Hematopoietic multipotent progenitor cell treated with erythropoietin and hydrocortisone succinate and interleukin-3 and kit ligand, for 17 days (in vitro differentiated cells): ENCODE results near the gene NDUFC1.
"Not testable (repeated sequence)": the region's sequence is repeated elsewhere in the genome, so short reads cannot be mapped to it uniquely, and the experiment has no call there.

Experiments used
- DNase-seq: peaks from one replicate; pipeline ENCODE4 v3.0.0-alpha.2; 2015; ENCODE audit warnings: low spot score

Gene NDUFC1

GRCh38 chr4:139301821-139302611 is at the start of gene NDUFC1:
NDUFC1 (minus strand) TSS chr4:139302477; CDS start chr4:139295798, 6,679 bp downstream.
- peak; percentile 59 for DNase-seq

- DNase-seq = no peak
Measured at GRCh38 chr4:139337612-139338011, 35.3 kb upstream of the NDUFC1 start.

GRCh38 chr4:139333046-139333445 is 30.8 kb upstream of the NDUFC1 start:
- DNase-seq = no peak

- DNase-seq = no peak
Measured at GRCh38 chr4:139331185-139331584, 28.9 kb upstream of the NDUFC1 start.

- DNase-seq = no peak
Measured at GRCh38 chr4:139330283-139330682, 28.0 kb upstream of the NDUFC1 start.

GRCh38 chr4:139329665-139330200 is 27.5 kb upstream of the NDUFC1 start:
- DNase-seq = no peak

- DNase-seq = no peak
Measured at GRCh38 chr4:139324620-139325019, 22.3 kb upstream of the NDUFC1 start.

- not testable (repeated sequence) for DNase-seq
Measured at GRCh38 chr4:139322541-139322940, 20.3 kb upstream of the NDUFC1 start.

- DNase-seq = not testable (repeated sequence)
Measured at GRCh38 chr4:139322070-139322469, 19.8 kb upstream of the NDUFC1 start.

GRCh38 chr4:139319571-139319970 is 17.3 kb upstream of the NDUFC1 start:
- DNase-seq = no peak

- DNase-seq = no peak
Measured at GRCh38 chr4:139317635-139318034, 15.4 kb upstream of the NDUFC1 start.

GRCh38 chr4:139316733-139317132 is 14.5 kb upstream of the NDUFC1 start:
- no peak for DNase-seq

- DNase-seq = peak; percentile 53
Measured at GRCh38 chr4:139315221-139315675, 13.0 kb upstream of the NDUFC1 start.

GRCh38 chr4:139314047-139314800 is 11.9 kb upstream of the NDUFC1 start:
- DNase-seq = no peak

GRCh38 chr4:139313414-139313813 is 11.1 kb upstream of the NDUFC1 start:
- not testable (repeated sequence) for DNase-seq

- DNase-seq = no peak
Measured at GRCh38 chr4:139312552-139313332, 10.5 kb upstream of the NDUFC1 start.

GRCh38 chr4:139311909-139312308 is 9.6 kb upstream of the NDUFC1 start:
- DNase-seq = no peak

- no peak for DNase-seq
Measured at GRCh38 chr4:139304920-139305319, 2.6 kb upstream of the NDUFC1 start.

GRCh38 chr4:139301113-139301820 is 1.0 kb downstream of the NDUFC1 start, which contains the start of gene NAA15:
NAA15 (plus strand) TSS chr4:139301505; CDS start chr4:139301778, 273 bp downstream.
- DNase-seq = peak; percentile 98

- DNase-seq = peak; percentile 72
Measured at GRCh38 chr4:139300431-139301112, 1.7 kb downstream of the NDUFC1 start.

GRCh38 chr4:139299536-139299935 is 2.7 kb downstream of the NDUFC1 start:
- no peak for DNase-seq
